Measurements from ENCODE around the gene CHD9.
A peak's percentile ranks its signal among the peaks of the same experiment; 100 is the strongest.

DNA sequence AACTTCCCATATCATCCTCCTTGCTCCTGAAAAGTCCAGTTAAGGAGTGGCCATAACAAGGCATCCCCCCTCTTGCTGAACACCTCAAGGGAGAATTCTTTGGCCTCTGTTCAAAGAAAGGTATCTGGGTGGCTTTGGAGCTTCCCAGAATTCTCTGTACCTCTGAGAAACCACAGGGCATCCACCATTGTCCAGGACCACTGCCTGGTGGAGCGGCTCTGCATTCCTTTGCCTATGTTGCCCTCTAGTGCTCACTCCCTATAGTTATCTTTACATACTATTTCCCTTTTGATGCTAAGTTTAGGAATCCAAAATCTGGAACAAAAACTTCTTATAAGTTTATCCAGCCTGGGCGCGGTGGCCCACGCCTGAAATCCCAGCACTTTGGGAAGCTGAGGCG is 32.4 kb upstream of the CHD9 start:
- peak; percentile 47 to 64 (median 49) for TF ChIP-seq CTCF (IDR thresholded peaks at IDR 0.05)
- TF ChIP-seq POLR2A (IDR thresholded peaks at IDR 0.05), result no peak
- TF ChIP-seq POLR2AphosphoS5 (IDR thresholded peaks at IDR 0.05), result no peak
